Thyroid gland (tissue), 4 donors: Measurements from ENCODE around the gene ASPN. TPM values are rescaled to one million over a fixed set of nuclear protein-coding genes. Genes with fewer than 3 reads are reported as not detected.

Experiments used
- DNase-seq, 2 donors: peaks; one replicate each; pipeline ENCODE4 v3.0.0-alpha.2; 2019
- H3K27ac ChIP-seq, 3 donors: fragments of 200-600 bp; sonication (generic); 1 replicate in 2 of 3; 2 replicates in 1 of 3; pipeline ENCODE4 v1.5.1; 2016 to 2019; ENCODE audit warnings: mild to moderate bottlenecking in 1 of 3, moderate library complexity in 1 of 3
- H3K27me3 ChIP-seq: fragments of 200-600 bp; sonication (generic); one replicate; pipeline ENCODE4 v1.5.1; 2019
- H3K36me3 ChIP-seq, 2 donors: fragments of 200-600 bp; sonication (generic); one replicate each; pipeline ENCODE4 v1.5.1; 2016 to 2019
- H3K4me1 ChIP-seq, 2 donors: fragments of 200-600 bp; sonication (generic); one replicate each; pipeline ENCODE4 v1.5.1; 2017 to 2019
- H3K4me3 ChIP-seq, 3 donors: fragments of 200-600 bp; sonication (generic); replicated peaks in 1 of 3; 1 replicate in 2 of 3; 2 replicates in 1 of 3; pipeline ENCODE4 v1.5.1; 2016; ENCODE audit warnings: mild to moderate bottlenecking in 1 of 3
- H3K9me3 ChIP-seq: fragments of 200-600 bp; sonication (generic); one replicate; pipeline ENCODE4 v1.5.1; 2017
- CTCF ChIP-seq, 6 experiments: fragments of 200-600 bp in 3 of 6; fragments of 450-650 bp in 3 of 6; sonication (generic) in 3 of 6; IDR thresholded peaks; one replicate each; pipeline ENCODE4 v1.5.1; 2016 to 2019; ENCODE audit warnings: antibody characterized with exemption in 6 of 6, mild to moderate bottlenecking in 2 of 6, inconsistent platforms in 1 of 6, moderate library complexity in 1 of 6
- POLR2A ChIP-seq, 2 donors: fragments of 450-650 bp; IDR thresholded peaks; one replicate each; pipeline ENCODE4 v1.6.1; 2017; ENCODE audit warnings: antibody characterized with exemption in 2 of 2, mild to moderate bottlenecking in 2 of 2, moderate library complexity in 1 of 2
- WGBS, 2 donors: methylation state at CpG; one replicate each; pipeline ENCODE4 v1.1.5; 2017; 5-methylcytosine and 5-hydroxymethylcytosine counted together
- intact Hi-C: fragments of 100-400 bp; cut with DNase I; formaldehyde crosslinking; loops from one replicate; pipeline ENCODE4 v1.15.1; 2023
- total RNA-seq, 4 donors: library from RNA; depleted of rRNA; stranded (reverse); fragments of >200 nt; gene quantifications; one replicate each; pipeline ENCODE4 v1.2.3, GENCODE V29; 2016

Gene ASPN
- total RNA-seq, 4 donors from 2014 or later = 2.4 to 15.3 (median 7.4) TPM

GRCh38 chr9:92507005-92507404 lies 24.7 kb upstream of the ASPN start:
- Histone ChIP-seq H3K27ac (no peak overlapping the region), H3K4me3 (no peak overlapping the region), H3K36me3 (no peaks in the 10 kb centered on the region), H3K27me3 (no peaks in the 10 kb centered on the region), H3K9me3 (no peaks in the 10 kb centered on the region), H3K4me1 (peaks cover 12 to 18% of the 10 kb centered on the region in 2 donors)
- intact Hi-C loops = no loop called here
- DNase-seq = no peak
- no peak for TF ChIP-seq POLR2A (IDR thresholded peaks at IDR 0.05)
- TF ChIP-seq CTCF (IDR thresholded peaks at IDR 0.05) = no peak
- 89 to 91% methylated on average over 2 of the region's 2 CpGs for WGBS, 2 donors

- Histone ChIP-seq H3K27ac (peak overlapping the region in 1 of 3 donors; percentile 13), H3K4me1 (peaks cover 12 to 18% of the 10 kb centered on the region in 2 donors), H3K4me3 (no peak overlapping the region), H3K27me3 (no peaks in the 10 kb centered on the region), H3K9me3 (no peaks in the 10 kb centered on the region), H3K36me3 (no peaks in the 10 kb centered on the region)
- DNase-seq = peak; percentile 3
- TF ChIP-seq CTCF (IDR thresholded peaks at IDR 0.05) (no peak), POLR2A (IDR thresholded peaks at IDR 0.05) (no peak)
- intact Hi-C loops = no loop called here
- 66 to 78% methylated on average over 3 of the region's 3 CpGs for WGBS, 2 donors
These were observed 24.0 kb upstream of the ASPN start for GRCh38 chr9:92506184-92506857.

- intact Hi-C loops = no loop called here
- H3K4me1 ChIP-seq = peaks cover 12 to 18% of the 10 kb centered on the region in 2 donors
These were observed 22.6 kb upstream of the ASPN start for GRCh38 chr9:92504881-92505280.

GRCh38 chr9:92503156-92503555 lies 20.9 kb upstream of the ASPN start:
- intact Hi-C loops = no loop called here
- Histone ChIP-seq H3K36me3 (no peaks in the 10 kb centered on the region), H3K9me3 (no peaks in the 10 kb centered on the region), H3K27me3 (no peaks in the 10 kb centered on the region), H3K4me3 (no peak overlapping the region), H3K4me1 (peaks cover 12 to 18% of the 10 kb centered on the region in 2 donors), H3K27ac (no peak overlapping the region)
- no peak for DNase-seq
- TF ChIP-seq POLR2A (IDR thresholded peaks at IDR 0.05) = no peak
- no peak for TF ChIP-seq CTCF (IDR thresholded peaks at IDR 0.05)
- WGBS, 2 donors = 88 to 92% methylated on average over 2 of the region's 2 CpGs

More at GRCh38 chr9:92504881-92505280, 22.6 kb upstream of the ASPN start:
- DNase-seq = no peak
- Histone ChIP-seq H3K9me3 (no peaks in the 10 kb centered on the region), H3K4me3 (no peak overlapping the region), H3K36me3 (no peaks in the 10 kb centered on the region), H3K27ac (no peak overlapping the region), H3K27me3 (no peaks in the 10 kb centered on the region)
- 86 to 87% methylated on average over 2 of the region's 2 CpGs for WGBS, 2 donors
- TF ChIP-seq POLR2A (IDR thresholded peaks at IDR 0.05) (no peak), CTCF (IDR thresholded peaks at IDR 0.05) (no peak)

- WGBS, 2 donors = 82 to 83% methylated on average over 5 of the region's 5 CpGs
- no peak overlapping the region for H3K27ac ChIP-seq
- TF ChIP-seq CTCF (IDR thresholded peaks at IDR 0.05) (peak in 1 of 6 experiments; percentile 31), POLR2A (IDR thresholded peaks at IDR 0.05) (no peak)
- peaks cover 12 to 16% of the 10 kb centered on the region in 2 donors for H3K4me1 ChIP-seq
- no peaks in the 10 kb centered on the region for H3K27me3 ChIP-seq
- no peaks in the 10 kb centered on the region for H3K36me3 ChIP-seq
- H3K4me3 ChIP-seq = no peak overlapping the region
- intact Hi-C loops = no loop called here
- no peaks in the 10 kb centered on the region for H3K9me3 ChIP-seq
- DNase-seq = peak in 1 of 2 donors; percentile 18
These were observed 19.5 kb upstream of the ASPN start for GRCh38 chr9:92501671-92502393.
